A549 (cell line): ENCODE data around the gene LEKR1.
A peak's percentile ranks its signal among the peaks of the same experiment; 100 is the strongest.

Source experiments
- CTCF ChIP-seq: fragments of >200 bp; sonication (Bioruptor Twin); formaldehyde crosslinking; IDR thresholded peaks from 3 replicates; pipeline ENCODE4 v1.5.1; 2016
- ELK1 ChIP-seq: fragments of 150-350 bp; IDR thresholded peaks from 2 replicates; pipeline ENCODE4 v1.6.1; 2014; ENCODE audit warnings: low read depth, mild to moderate bottlenecking, low read length
- JUNB ChIP-seq: fragments of >200 bp; sonication (Bioruptor Twin); formaldehyde crosslinking; IDR thresholded peaks from 2 replicates; pipeline ENCODE4 v1.6.1; 2016
- MAX ChIP-seq: IDR thresholded peaks from 2 replicates; pipeline ENCODE4 v1.6.1; 2012
- PBX3 ChIP-seq: IDR thresholded peaks from 2 replicates; pipeline ENCODE4 v1.6.1; 2012
- POLR2A ChIP-seq: IDR thresholded peaks from 2 replicates; pipeline ENCODE4 v1.6.1; 2012; ENCODE audit warnings: mild to moderate bottlenecking, low read length

- TF ChIP-seq POLR2A (peak; percentile 84), CTCF (no peak), MAX (peak; percentile 90), ELK1 (no peak), JUNB (no peak), PBX3 (no peak)
Measured at GRCh38 chr3:157088601-157089454, 262.7 kb downstream of the LEKR1 start.
